ENCODE results near the gene SEC61B. TPM values are rescaled to one million over a fixed set of nuclear protein-coding genes. Genes with fewer than 3 reads are reported as not detected.

The SEC61B gene
- total and polyA plus RNA-seq, 4 experiments from 2014 or later, result 101 to 532 (median 248) TPM

GRCh38 chr9:99201603-99202002, 20.5 kb upstream of the SEC61B start:
- no peaks in the 10 kb centered on the region for H3K27me3 ChIP-seq (ENCODE audit: insufficient read depth, low read length)
- no peaks in the 10 kb centered on the region for H3K36me3 Mint-ChIP-seq
- peaks cover 0 to 15% (median 7%) of the 10 kb centered on the region in 8 donors for H3K9me3 Mint-ChIP-seq
- H3K27ac Mint-ChIP-seq, result no peak overlapping the region
- peaks cover 0 to 1% (median 0%) of the 10 kb centered on the region in 4 donors for H3K4me1 Mint-ChIP-seq
- ChIA-PET POLR2A (ENCODE audit: partially characterized antibody) (no interaction called here), CTCF (ENCODE audit: partially characterized antibody) (interaction anchor here (1.1 to 1.4 kb wide), 2 partner anchors 16 to 18 kb away, joined by 3 read pairs; no protein-coding TSS in a partner anchor)
- intact Hi-C loops (cut with micrococcal nuclease), result no loop called here
- no peak overlapping the region for H3K27ac ChIP-seq (ENCODE audit: low read depth, low read length)
- no peaks in the 10 kb centered on the region for H3K36me3 ChIP-seq (ENCODE audit: insufficient read depth, low read length)
- H3K4me1 ChIP-seq (ENCODE audit: insufficient read depth, low read length), result no peaks in the 10 kb centered on the region
- H3K27me3 Mint-ChIP-seq, result no peaks in the 10 kb centered on the region
- no peak for DNase-seq
- H3K4me3 Mint-ChIP-seq, result no peak overlapping the region
- H3K4me3 ChIP-seq (ENCODE audit: low read length in 2 of 2), result no peak overlapping the region
- no peaks in the 10 kb centered on the region for H3K9me3 ChIP-seq (ENCODE audit: control insufficient read depth in 1 of 2, low read length in 2 of 2)

- H3K4me1 ChIP-seq (ENCODE audit: insufficient read depth, low read length), result no peaks in the 10 kb centered on the region
- CTCF ChIA-PET (ENCODE audit: partially characterized antibody), result interaction anchor here (1.1 kb wide), 1 partner anchor 11 kb away, joined by 3 read pairs; the partner anchor contains the start of genes ALG2 and SEC61B
- peak overlapping the region in 1 of 8 donors; percentile 38 for H3K4me3 Mint-ChIP-seq
- no peaks in the 10 kb centered on the region for H3K36me3 ChIP-seq (ENCODE audit: insufficient read depth, low read length)
- intact Hi-C loops (cut with micrococcal nuclease), result no loop called here
- H3K9me3 Mint-ChIP-seq, result peaks cover 7 to 59% (median 45%) of the 10 kb centered on the region in 8 donors
- no peak overlapping the region for H3K27ac ChIP-seq (ENCODE audit: low read depth, low read length)
- no peak overlapping the region for H3K27ac Mint-ChIP-seq
- no peak overlapping the region for H3K4me3 ChIP-seq (ENCODE audit: low read length in 2 of 2)
- POLR2A ChIA-PET (ENCODE audit: partially characterized antibody), result interaction anchor here (0.8 kb wide), 1 partner anchor 9 kb away, joined by 3 read pairs; no protein-coding TSS in a partner anchor
- peaks cover 0 to 4% of the 10 kb centered on the region in 2 donors for H3K27me3 Mint-ChIP-seq
- no peak for DNase-seq
- H3K9me3 ChIP-seq (ENCODE audit: control insufficient read depth in 1 of 2, low read length in 2 of 2), result no peaks in the 10 kb centered on the region
- peaks cover 0 to 6% (median 4%) of the 10 kb centered on the region in 4 donors for H3K4me1 Mint-ChIP-seq
- H3K27me3 ChIP-seq (ENCODE audit: insufficient read depth, low read length), result no peaks in the 10 kb centered on the region
- peaks cover 17 to 32% of the 10 kb centered on the region in 2 donors for H3K36me3 Mint-ChIP-seq
Observed at GRCh38 chr9:99210572-99210971, 11.5 kb upstream of the SEC61B start.

- Histone ChIP-seq H3K4me3 (ENCODE audit: low read length in 2 of 2) (no peak overlapping the region), H3K27me3 (ENCODE audit: insufficient read depth, low read length) (no peaks in the 10 kb centered on the region), H3K36me3 (ENCODE audit: insufficient read depth, low read length) (no peaks in the 10 kb centered on the region), H3K4me1 (ENCODE audit: insufficient read depth, low read length) (no peaks in the 10 kb centered on the region), H3K27ac (ENCODE audit: low read depth, low read length) (no peak overlapping the region), H3K9me3 (ENCODE audit: control insufficient read depth in 1 of 2, low read length in 2 of 2) (no peaks in the 10 kb centered on the region)
- ChIA-PET POLR2A (ENCODE audit: partially characterized antibody) (no interaction called here), CTCF (ENCODE audit: partially characterized antibody) (no interaction called here)
- peaks cover 27 to 42% of the 10 kb centered on the region in 2 donors for H3K36me3 Mint-ChIP-seq
- H3K9me3 Mint-ChIP-seq, result peaks cover 5 to 47% (median 41%) of the 10 kb centered on the region in 8 donors
- intact Hi-C loops (cut with micrococcal nuclease), result no loop called here
- DNase-seq, result no peak
- H3K4me3 Mint-ChIP-seq, result no peak overlapping the region
- H3K4me1 Mint-ChIP-seq, result peaks cover 5 to 8% (median 7%) of the 10 kb centered on the region in 4 donors
- H3K27ac Mint-ChIP-seq, result no peak overlapping the region
- peaks cover 0 to 3% of the 10 kb centered on the region in 2 donors for H3K27me3 Mint-ChIP-seq
Observed at GRCh38 chr9:99211746-99212145, 10.3 kb upstream of the SEC61B start.

GRCh38 chr9:99213197-99213596, 8.9 kb upstream of the SEC61B start:
- CTCF ChIA-PET (ENCODE audit: partially characterized antibody), result no interaction called here
- Histone ChIP-seq H3K36me3 (ENCODE audit: insufficient read depth, low read length) (peaks cover 4% of the 10 kb centered on the region), H3K27ac (ENCODE audit: low read depth, low read length) (no peak overlapping the region), H3K4me3 (ENCODE audit: low read length in 2 of 2) (no peak overlapping the region), H3K4me1 (ENCODE audit: insufficient read depth, low read length) (no peaks in the 10 kb centered on the region), H3K27me3 (ENCODE audit: insufficient read depth, low read length) (no peaks in the 10 kb centered on the region), H3K9me3 (ENCODE audit: control insufficient read depth in 1 of 2, low read length in 2 of 2) (no peaks in the 10 kb centered on the region)
- Mint-ChIP-seq H3K27ac (no peak overlapping the region), H3K27me3 (peaks cover 0 to 2% of the 10 kb centered on the region in 2 donors), H3K4me3 (no peak overlapping the region), H3K36me3 (peaks cover 41 to 53% of the 10 kb centered on the region in 2 donors), H3K4me1 (peaks cover 12 to 21% (median 18%) of the 10 kb centered on the region in 4 donors), H3K9me3 (peaks cover 5 to 33% (median 27%) of the 10 kb centered on the region in 8 donors)
- no peak for DNase-seq
- intact Hi-C loops (cut with micrococcal nuclease), result no loop called here
- POLR2A ChIA-PET (ENCODE audit: partially characterized antibody), result no interaction called here

GRCh38 chr9:99216073-99216472, 6.0 kb upstream of the SEC61B start:
- H3K4me1 ChIP-seq (ENCODE audit: insufficient read depth, low read length), result peaks cover 20% of the 10 kb centered on the region
- intact Hi-C loops (cut with micrococcal nuclease), result no loop called here
- CTCF ChIA-PET (ENCODE audit: partially characterized antibody), result interaction anchor here (1.0 to 2.3 kb wide), 2 partner anchors 16 to 31 kb away, joined by 3 to 5 read pairs; no protein-coding TSS in a partner anchor
- H3K27me3 ChIP-seq (ENCODE audit: insufficient read depth, low read length), result no peaks in the 10 kb centered on the region
- peaks cover 33 to 46% (median 41%) of the 10 kb centered on the region in 4 donors for H3K4me1 Mint-ChIP-seq
- peaks cover 5% of the 10 kb centered on the region for H3K36me3 ChIP-seq (ENCODE audit: insufficient read depth, low read length)
- H3K27ac ChIP-seq (ENCODE audit: low read depth, low read length), result no peak overlapping the region
- H3K9me3 ChIP-seq (ENCODE audit: control insufficient read depth in 1 of 2, low read length in 2 of 2), result no peaks in the 10 kb centered on the region
- H3K27ac Mint-ChIP-seq, result no peak overlapping the region
- no peak overlapping the region for H3K4me3 Mint-ChIP-seq
- POLR2A ChIA-PET (ENCODE audit: partially characterized antibody), result no interaction called here
- H3K4me3 ChIP-seq (ENCODE audit: low read length in 2 of 2), result no peak overlapping the region
- peaks cover 54% of the 10 kb centered on the region in 2 donors for H3K36me3 Mint-ChIP-seq
- DNase-seq, result no peak
- peaks cover 2 to 8% (median 4%) of the 10 kb centered on the region in 8 donors for H3K9me3 Mint-ChIP-seq
- H3K27me3 Mint-ChIP-seq, result no peaks in the 10 kb centered on the region

- H3K36me3 Mint-ChIP-seq, result peaks cover 55 to 74% of the 10 kb centered on the region in 2 donors
- CTCF ChIA-PET (ENCODE audit: partially characterized antibody), result interaction anchor here (0.8 to 1.5 kb wide), 4 partner anchors 8 to 38 kb away, joined by 3 to 4 read pairs (median 3); no protein-coding TSS in a partner anchor
- POLR2A ChIA-PET (ENCODE audit: partially characterized antibody), result interaction anchor here (0.8 kb wide), 1 partner anchor 9 kb away, joined by 3 read pairs; no protein-coding TSS in a partner anchor
Observed at GRCh38 chr9:99220011-99220410, 2.1 kb upstream of the SEC61B start.

GRCh38 chr9:99221266-99221620, 839 bp upstream of the SEC61B start:
- Mint-ChIP-seq H3K4me3 (peak overlapping the region; percentile 87 to 100 (median 97)), H3K36me3 (peaks cover 47 to 73% of the 10 kb centered on the region in 2 donors), H3K9me3 (no peaks in the 10 kb centered on the region), H3K27me3 (no peaks in the 10 kb centered on the region), H3K4me1 (peaks cover 53 to 91% (median 71%) of the 10 kb centered on the region in 4 donors), H3K27ac (peak overlapping the region; percentile 92 to 100 (median 95))
- Histone ChIP-seq H3K4me1 (ENCODE audit: insufficient read depth, low read length) (peaks cover 49% of the 10 kb centered on the region), H3K36me3 (ENCODE audit: insufficient read depth, low read length) (peaks cover 5% of the 10 kb centered on the region), H3K4me3 (ENCODE audit: low read length in 2 of 2) (peak overlapping the region; percentile 57 to 78), H3K27ac (ENCODE audit: low read depth, low read length) (peak overlapping the region; percentile 82), H3K9me3 (ENCODE audit: control insufficient read depth in 1 of 2, low read length in 2 of 2) (no peaks in the 10 kb centered on the region), H3K27me3 (ENCODE audit: insufficient read depth, low read length) (no peaks in the 10 kb centered on the region)
- ChIA-PET CTCF (ENCODE audit: partially characterized antibody) (interaction anchor here (1.0 to 2.0 kb wide), 3 partner anchors 10 to 45 kb away, joined by 3 to 12 read pairs (median 4); no protein-coding TSS in a partner anchor), POLR2A (ENCODE audit: partially characterized antibody) (interaction anchor here (1.2 to 2.8 kb wide), 6 partner anchors 11 to 1190 kb away, joined by 3 to 16 read pairs (median 4); partner anchors contain the start of gene NR4A3)
- intact Hi-C loops (cut with micrococcal nuclease), result loop anchor here (5.0 kb wide), 2 partner anchors 414 to 876 kb away; partner anchors contain the start of genes ERP44, GALNT12 and INVS
- peak in 1 of 5 donors; percentile 47 for DNase-seq

More at GRCh38 chr9:99220011-99220410, 2.1 kb upstream of the SEC61B start:
- no peaks in the 10 kb centered on the region for H3K27me3 Mint-ChIP-seq
- Histone ChIP-seq H3K27me3 (ENCODE audit: insufficient read depth, low read length) (no peaks in the 10 kb centered on the region), H3K4me3 (ENCODE audit: low read length in 2 of 2) (no peak overlapping the region), H3K9me3 (ENCODE audit: control insufficient read depth in 1 of 2, low read length in 2 of 2) (no peaks in the 10 kb centered on the region), H3K27ac (ENCODE audit: low read depth, low read length) (no peak overlapping the region), H3K4me1 (ENCODE audit: insufficient read depth, low read length) (peaks cover 45% of the 10 kb centered on the region), H3K36me3 (ENCODE audit: insufficient read depth, low read length) (peaks cover 5% of the 10 kb centered on the region)
- H3K4me1 Mint-ChIP-seq, result peaks cover 53 to 82% (median 66%) of the 10 kb centered on the region in 4 donors
- H3K9me3 Mint-ChIP-seq, result peaks cover 0 to 3% (median 0%) of the 10 kb centered on the region in 8 donors
- H3K27ac Mint-ChIP-seq, result peak overlapping the region in 5 of 7 donors; percentile 50 to 100 (median 84)
- DNase-seq, result no peak
- intact Hi-C loops (cut with micrococcal nuclease), result loop anchor here (5.0 kb wide), 2 partner anchors 413 to 877 kb away; partner anchors contain the start of genes ERP44, GALNT12 and INVS
- peak overlapping the region; percentile 58 to 79 (median 70) for H3K4me3 Mint-ChIP-seq

Data from CD4-positive, alpha-beta memory T cell (primary cell).